Activated CD4-positive, alpha-beta T cell treated with anti-CD3 and anti-CD28 coated beads, Interleukin-2, amount 10 ng/mL, durations not matched to agents 7 days and 5 days (primary cell): ENCODE measurements around the gene CASP5. TPM values are rescaled to one million over a fixed set of nuclear protein-coding genes. Genes with fewer than 3 reads are reported as not detected.
"Not testable (repeated sequence)": the region's sequence is repeated elsewhere in the genome, so short reads cannot be mapped to it uniquely, and the experiment has no call there.

Source experiments
- CTCF ChIA-PET: fragments of 350-600 bp; sonication (Branson Sonifier 250); formaldehyde crosslinking; loops from one replicate; lab custom pipeline; 2021; ENCODE audit warnings: antibody characterized with exemption; lab: Charles Lee
- POLR2A ChIA-PET: fragments of 350-600 bp; sonication (Branson Sonifier 250); formaldehyde crosslinking; loops from one replicate; lab custom pipeline; 2021; ENCODE audit warnings: antibody characterized with exemption; lab: Charles Lee
- DNase-seq: peaks from one replicate; pipeline ENCODE4 v3.0.0-alpha.2; 2020
- H3K27ac Mint-ChIP-seq: one replicate; pipeline ENCODE4 v1.8.0; 2021; ENCODE audit warnings: mild to moderate bottlenecking, moderate library complexity, mixed read lengths
- H3K27me3 Mint-ChIP-seq: one replicate; pipeline ENCODE4 v1.8.0; 2021; ENCODE audit warnings: mixed read lengths
- H3K36me3 Mint-ChIP-seq: one replicate; pipeline ENCODE4 v1.8.0; 2021; ENCODE audit warnings: low read depth, mixed read lengths
- H3K4me1 Mint-ChIP-seq: one replicate; pipeline ENCODE4 v1.8.0; 2021; ENCODE audit warnings: mixed read lengths
- H3K4me3 Mint-ChIP-seq: one replicate; pipeline ENCODE4 v1.8.0; 2021; ENCODE audit warnings: mild to moderate bottlenecking, moderate library complexity, mixed read lengths
- H3K9me3 Mint-ChIP-seq: one replicate; pipeline ENCODE4 v1.8.0; 2021; ENCODE audit warnings: mixed read lengths
- total RNA-seq, 2 experiments: library from RNA; stranded (reverse); gene quantifications; one replicate each; pipeline ENCODE4 v1.2.3, GENCODE V29; 2021

Gene CASP5
- total RNA-seq, 2 experiments from 2014 or later: not detected

DNA sequence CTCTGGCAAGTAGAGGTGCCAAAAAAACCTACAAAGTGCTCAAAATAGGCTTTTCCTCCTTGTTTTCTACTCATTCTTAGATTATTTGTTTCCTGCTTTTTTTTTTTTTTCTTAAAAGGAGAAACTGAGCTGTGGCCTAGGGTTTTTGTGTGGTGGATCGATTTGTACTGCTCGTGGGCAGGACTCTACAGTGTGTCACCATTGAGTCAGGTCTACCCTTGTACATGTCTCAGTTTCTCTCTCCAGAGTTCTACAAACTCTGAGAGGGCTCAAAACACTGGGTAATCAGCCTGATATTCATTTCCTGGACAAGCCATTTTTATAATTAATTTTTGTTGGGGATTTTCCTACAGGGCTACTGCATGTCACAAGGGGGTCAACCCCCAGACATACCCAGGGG is 49.4 kb downstream of the CASP5 start:
- Mint-ChIP-seq H3K4me3 (no peak overlapping the region), H3K36me3 (peaks cover 15% of the 10 kb centered on the region), H3K4me1 (peaks cover 4% of the 10 kb centered on the region), H3K9me3 (peaks cover 32% of the 10 kb centered on the region), H3K27me3 (peaks cover 4% of the 10 kb centered on the region), H3K27ac (no peak overlapping the region)
- ChIA-PET POLR2A (no interaction called here), CTCF (interaction anchor here (0.6 to 1.2 kb wide), 3 partner anchors 22 to 134 kb away, joined by 3 read pairs; no protein-coding TSS in a partner anchor)
- DNase-seq: no peak

DNA sequence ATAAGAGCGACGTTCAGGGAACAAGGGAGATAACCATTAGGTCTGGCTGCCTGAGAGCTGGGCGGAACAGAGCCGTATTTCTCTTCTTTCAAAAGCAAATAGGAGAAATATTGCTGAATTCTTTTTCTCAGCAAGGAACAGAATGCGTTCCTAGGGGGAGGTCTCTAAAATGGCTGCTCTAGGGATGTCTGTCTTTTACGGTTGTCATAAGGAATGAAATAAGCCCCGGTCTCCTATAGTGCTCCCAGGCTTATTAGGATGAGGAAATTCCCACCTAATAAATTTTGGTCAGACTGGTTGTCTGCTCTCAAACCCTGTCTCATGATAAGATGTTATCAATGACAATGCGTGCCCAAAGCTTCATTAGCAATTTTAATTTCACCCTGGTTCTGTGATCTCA is 50.0 kb downstream of the CASP5 start:
- Mint-ChIP-seq H3K9me3 (peaks cover 32% of the 10 kb centered on the region), H3K36me3 (peaks cover 15% of the 10 kb centered on the region)
- POLR2A ChIA-PET, H3K4me1 Mint-ChIP-seq, H3K27me3 Mint-ChIP-seq, H3K4me3 Mint-ChIP-seq, DNase-seq, H3K27ac Mint-ChIP-seq: not testable (repeated sequence)
- CTCF ChIA-PET: interaction anchor here (1.2 kb wide), 1 partner anchor 133 kb away, joined by 3 read pairs; no protein-coding TSS in a partner anchor

DNA sequence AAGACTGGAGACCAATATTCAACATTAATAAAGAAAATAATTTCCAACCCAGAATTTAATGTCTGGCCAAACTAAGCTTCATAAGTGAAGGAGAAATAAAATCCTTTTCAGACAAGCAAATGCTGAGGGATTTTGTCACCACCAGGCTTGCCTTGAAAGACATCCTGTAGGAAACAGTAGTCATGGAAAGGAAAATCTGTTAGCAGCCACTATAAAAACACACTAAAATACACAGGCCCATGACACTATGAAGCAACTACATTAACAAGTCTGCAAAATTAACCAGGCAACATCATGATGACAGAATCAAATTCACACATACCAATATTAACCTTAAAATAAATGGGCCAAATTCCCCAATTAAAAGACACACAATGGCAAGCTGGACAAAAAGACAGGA is 52.2 kb downstream of the CASP5 start:
- H3K27ac Mint-ChIP-seq: no peak overlapping the region
- ChIA-PET POLR2A (no interaction called here), CTCF (no interaction called here)
- peaks cover 27% of the 10 kb centered on the region for H3K36me3 Mint-ChIP-seq
- H3K4me1 Mint-ChIP-seq: peaks cover 21% of the 10 kb centered on the region
- DNase-seq: no peak
- peaks cover 34% of the 10 kb centered on the region for H3K9me3 Mint-ChIP-seq
- no peak overlapping the region for H3K4me3 Mint-ChIP-seq
- peaks cover 4% of the 10 kb centered on the region for H3K27me3 Mint-ChIP-seq

DNA sequence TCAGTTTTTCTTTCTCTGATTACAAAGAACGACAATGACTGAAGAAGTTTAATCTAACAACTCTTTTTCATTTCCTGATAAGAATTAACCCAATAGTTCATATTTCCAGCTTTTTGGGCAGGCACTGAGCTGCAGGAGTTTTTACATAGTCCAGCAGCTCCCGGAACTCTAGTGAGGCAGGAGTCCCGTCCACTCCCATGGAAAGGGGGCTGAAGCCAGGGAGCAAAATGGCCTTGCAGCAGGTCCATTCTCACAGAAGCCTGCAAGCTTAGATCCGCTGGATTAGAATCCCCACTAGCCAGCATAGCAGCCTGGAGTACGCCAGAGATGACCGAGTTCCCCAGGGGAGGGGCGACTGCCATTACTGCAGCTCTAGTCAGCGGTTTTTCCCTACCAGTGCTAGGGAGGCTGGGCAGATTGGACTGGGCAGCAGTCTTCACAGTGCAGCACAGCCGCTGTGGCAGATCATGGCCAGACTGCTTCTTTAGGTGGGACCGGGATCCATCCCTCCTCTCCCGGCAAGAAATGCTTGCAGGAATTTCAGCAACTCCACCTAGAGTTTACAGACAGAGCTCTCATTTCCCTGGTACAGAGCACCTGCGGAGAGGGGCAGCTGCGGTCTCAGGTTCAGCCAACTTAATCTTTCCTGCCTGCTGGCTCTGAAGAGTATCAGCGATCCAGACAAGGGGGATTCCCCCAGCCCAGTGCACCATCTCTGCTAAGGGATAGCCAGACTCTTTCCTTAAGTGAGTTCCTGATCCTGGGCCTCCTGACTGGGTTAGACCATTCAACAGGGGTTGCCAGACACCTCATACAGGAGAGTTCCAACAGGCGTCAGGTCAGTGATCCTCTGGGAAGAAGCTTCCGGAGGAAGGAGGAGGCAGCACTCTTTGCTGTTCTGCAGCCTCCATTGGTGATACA is 53.9 kb downstream of the CASP5 start:
- DNase-seq: no peak

DNA sequence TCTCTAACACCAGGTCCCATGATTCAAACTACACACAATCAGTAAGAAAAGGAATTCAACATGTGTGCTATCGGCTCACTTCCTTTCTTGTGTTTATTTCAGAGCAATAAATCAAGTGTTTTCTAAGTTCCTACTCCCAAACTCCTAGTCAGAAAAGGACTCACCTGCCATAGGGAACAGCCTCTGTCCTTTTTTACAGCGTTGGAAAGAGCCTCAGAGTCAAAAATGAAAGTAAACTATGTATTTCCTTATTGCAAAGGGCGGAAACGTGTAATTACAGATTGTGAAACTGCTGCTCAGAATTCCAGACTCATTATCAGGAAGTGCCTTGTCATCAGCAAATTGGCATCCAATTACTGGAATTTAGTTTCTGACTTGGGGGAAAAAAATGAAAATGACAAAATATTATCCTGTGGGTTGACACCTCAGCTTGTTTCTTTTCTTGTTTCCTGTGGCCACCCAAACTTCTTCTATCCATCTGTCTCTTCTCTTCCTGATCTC is 54.6 kb downstream of the CASP5 start, which contains the start of gene CASP4:
Gene CASP4, minus strand, starts transcription at position 220 of the 501 bp plus-strand sequence. Its CDS starts 49 bp downstream, at position 171.
- Mint-ChIP-seq H3K4me3 (peak within 1 kb of the TSS; percentile 91), H3K4me1 (peaks cover 29% of the 10 kb centered on the region), H3K27me3 (peaks cover 4% of the 10 kb centered on the region), H3K9me3 (peaks cover 36% of the 10 kb centered on the region), H3K36me3 (peaks cover 44% of the 10 kb centered on the region), H3K27ac (peak within 1 kb of the TSS; percentile 96)
- CTCF ChIA-PET: interaction anchor here (0.6 to 0.7 kb wide), 2 partner anchors 18 to 143 kb away, joined by 3 read pairs; no protein-coding TSS in a partner anchor
- peak; percentile 23 for DNase-seq
- POLR2A ChIA-PET: interaction anchor here (0.6 kb wide), 1 partner anchor 52 kb away, joined by 3 read pairs; no protein-coding TSS in a partner anchor

More for the DNA sequence above, 53.9 kb downstream of the CASP5 start:
- Mint-ChIP-seq H3K27ac (peak overlapping the region; percentile 96), H3K36me3 (peaks cover 39% of the 10 kb centered on the region), H3K4me1 (peaks cover 29% of the 10 kb centered on the region), H3K4me3 (peak overlapping the region; percentile 91), H3K27me3 (peaks cover 4% of the 10 kb centered on the region), H3K9me3 (peaks cover 32% of the 10 kb centered on the region)
- ChIA-PET POLR2A (interaction anchor here (0.6 kb wide), 1 partner anchor 52 kb away, joined by 3 read pairs; no protein-coding TSS in a partner anchor), CTCF (interaction anchor here (0.7 kb wide), 1 partner anchor 144 kb away, joined by 3 read pairs; no protein-coding TSS in a partner anchor)

DNA sequence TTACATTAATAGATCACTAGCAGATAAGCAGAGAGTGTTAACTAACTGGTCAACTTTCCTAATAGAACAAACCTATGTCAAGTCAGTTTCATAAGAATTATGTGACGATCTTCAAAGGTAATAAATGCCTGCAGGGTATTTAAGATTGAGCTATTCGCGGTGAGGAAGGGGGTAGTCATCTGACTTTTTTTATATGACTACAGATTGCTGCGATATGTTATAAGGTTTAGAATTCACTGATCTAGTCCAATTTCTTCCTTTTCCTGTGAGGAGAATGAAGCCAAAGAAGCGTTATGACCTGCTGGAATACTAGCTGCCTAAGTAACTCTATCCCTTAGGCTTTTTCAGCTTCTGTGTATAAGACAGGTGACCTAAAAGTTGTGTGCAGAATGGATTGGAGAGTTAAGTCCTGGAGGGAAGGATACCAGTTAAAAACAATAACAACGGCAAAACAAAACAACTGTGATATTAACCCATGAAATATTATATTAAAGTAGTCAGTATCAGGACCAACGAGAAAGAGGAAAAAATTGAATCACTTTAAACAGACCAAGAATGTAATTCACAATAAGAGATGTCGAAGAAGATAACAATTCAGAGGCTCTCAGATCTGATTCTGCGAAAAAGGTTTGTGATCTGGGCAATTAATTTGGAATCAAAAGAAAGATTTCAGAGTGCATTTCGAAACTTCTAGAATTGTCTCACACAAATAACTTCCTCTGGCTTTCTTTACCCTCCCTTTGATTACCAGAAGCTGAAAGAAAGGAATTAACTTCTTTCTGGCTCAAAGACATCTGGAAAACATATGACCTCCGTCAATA is 55.2 kb downstream of the CASP5 start:
- DNase-seq: no peak
- ChIA-PET POLR2A (interaction anchor here (0.6 kb wide), 1 partner anchor 51 kb away, joined by 3 read pairs; no protein-coding TSS in a partner anchor), CTCF (interaction anchor here (0.6 to 1.4 kb wide), 4 partner anchors 17 to 142 kb away, joined by 3 read pairs; no protein-coding TSS in a partner anchor)
- Mint-ChIP-seq H3K4me1 (peaks cover 31% of the 10 kb centered on the region), H3K9me3 (peaks cover 36% of the 10 kb centered on the region), H3K4me3 (peak overlapping the region; percentile 91), H3K36me3 (peaks cover 48% of the 10 kb centered on the region), H3K27ac (peak overlapping the region; percentile 96), H3K27me3 (peaks cover 4% of the 10 kb centered on the region)

DNA sequence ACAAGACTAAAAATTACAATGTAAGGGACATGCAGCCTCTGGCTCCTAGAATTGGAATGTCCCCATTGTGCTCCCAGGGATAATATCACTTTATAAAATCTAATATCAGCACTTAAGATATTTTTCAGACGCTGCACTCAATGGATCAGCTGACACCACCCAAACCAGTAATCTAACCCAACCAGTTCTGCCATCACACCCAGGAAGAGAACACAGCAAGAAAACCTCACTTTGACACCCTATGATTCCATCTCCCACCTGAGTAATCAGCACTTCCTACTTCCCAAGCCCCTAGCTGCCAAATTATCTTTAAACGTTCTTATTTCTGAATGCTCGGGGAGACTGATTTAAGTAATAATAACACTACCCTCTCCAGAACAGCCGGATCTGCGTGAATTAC is 57.2 kb downstream of the CASP5 start:
- POLR2A ChIA-PET: interaction anchor here (0.6 kb wide), 1 partner anchor 62 kb away, joined by 3 read pairs; no protein-coding TSS in a partner anchor
- H3K4me1 Mint-ChIP-seq: peaks cover 33% of the 10 kb centered on the region
- peak overlapping the region; percentile 18 for H3K4me3 Mint-ChIP-seq
- CTCF ChIA-PET: no interaction called here
- peaks cover 60% of the 10 kb centered on the region for H3K36me3 Mint-ChIP-seq
- no peaks in the 10 kb centered on the region for H3K27me3 Mint-ChIP-seq
- peaks cover 34% of the 10 kb centered on the region for H3K9me3 Mint-ChIP-seq
- DNase-seq: no peak
- no peak overlapping the region for H3K27ac Mint-ChIP-seq

DNA sequence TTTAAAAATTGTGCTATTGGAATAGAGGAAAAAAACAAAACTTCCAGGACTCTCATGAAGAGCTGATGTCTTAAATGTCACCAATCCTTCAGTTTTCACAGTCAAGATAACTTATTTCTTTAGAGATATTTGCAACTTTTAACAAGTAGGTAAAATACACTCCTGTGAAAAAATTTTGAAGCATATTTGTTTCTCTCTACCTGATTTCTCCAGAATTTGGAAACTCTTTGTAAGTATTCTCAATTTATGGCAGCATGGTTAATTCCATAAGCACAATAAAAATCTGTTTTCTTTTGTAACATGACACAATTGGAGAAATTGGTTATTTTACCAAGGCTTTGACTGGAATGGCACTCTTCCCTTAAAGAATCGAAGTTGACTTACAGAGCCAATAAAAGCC is 58.7 kb downstream of the CASP5 start:
- ChIA-PET POLR2A (no interaction called here), CTCF (interaction anchor here (1.6 kb wide), 1 partner anchor 13 kb away, joined by 3 read pairs; no protein-coding TSS in a partner anchor)
- Mint-ChIP-seq H3K4me3 (no peak overlapping the region), H3K9me3 (peaks cover 34% of the 10 kb centered on the region), H3K4me1 (peaks cover 39% of the 10 kb centered on the region), H3K27ac (no peak overlapping the region), H3K36me3 (peaks cover 66% of the 10 kb centered on the region), H3K27me3 (no peaks in the 10 kb centered on the region)
- no peak for DNase-seq

DNA sequence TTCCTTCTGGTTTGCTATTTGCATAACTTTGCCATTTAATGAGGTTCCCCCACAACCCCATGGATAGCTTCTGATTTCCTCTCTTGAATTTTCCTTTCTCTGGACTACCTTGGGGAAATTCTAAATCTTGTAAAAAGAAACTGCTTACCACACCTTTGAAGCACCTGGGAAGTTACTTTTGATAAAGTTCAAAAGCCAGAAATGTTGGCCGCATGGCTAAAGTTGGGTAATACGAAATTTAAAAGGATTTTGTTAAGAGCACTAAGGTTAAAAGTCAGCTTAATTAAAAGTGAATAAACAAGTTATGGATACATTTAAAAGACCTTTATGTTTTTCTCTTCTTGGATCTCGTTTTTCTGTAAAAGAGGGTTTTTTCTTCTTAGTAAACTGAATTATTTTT is 60.1 kb downstream of the CASP5 start:
- Mint-ChIP-seq H3K27me3 (no peaks in the 10 kb centered on the region), H3K4me3 (no peak overlapping the region), H3K36me3 (peaks cover 74% of the 10 kb centered on the region), H3K27ac (no peak overlapping the region), H3K9me3 (peaks cover 34% of the 10 kb centered on the region), H3K4me1 (peaks cover 39% of the 10 kb centered on the region)
- ChIA-PET POLR2A (no interaction called here), CTCF (interaction anchor here (1.6 kb wide), 1 partner anchor 14 kb away, joined by 3 read pairs; no protein-coding TSS in a partner anchor)
- no peak for DNase-seq

DNA sequence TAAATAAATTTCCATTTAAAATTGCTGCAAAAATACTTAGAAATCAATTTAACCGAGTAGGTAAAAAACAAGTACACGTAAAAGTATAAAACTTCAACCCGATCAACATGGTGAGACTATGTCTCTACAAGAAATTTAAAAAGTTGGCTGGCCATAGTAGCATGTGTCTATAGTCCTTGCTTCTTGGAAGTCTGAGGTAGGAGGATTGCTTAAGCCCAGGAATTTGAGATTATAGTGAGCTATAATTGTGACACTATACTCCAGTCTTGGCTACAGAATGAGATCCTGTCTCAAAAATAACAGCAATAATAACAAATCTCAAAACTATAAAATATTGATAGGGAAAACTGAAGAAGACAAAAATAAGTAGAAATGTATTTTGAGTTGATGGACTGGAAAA is 65.7 kb downstream of the CASP5 start:
- peaks cover 9% of the 10 kb centered on the region for H3K9me3 Mint-ChIP-seq
- ChIA-PET CTCF (no interaction called here), POLR2A (no interaction called here)
- H3K4me3 Mint-ChIP-seq: no peak overlapping the region
- H3K27ac Mint-ChIP-seq: no peak overlapping the region
- H3K36me3 Mint-ChIP-seq: peaks cover 73% of the 10 kb centered on the region
- H3K27me3 Mint-ChIP-seq: no peaks in the 10 kb centered on the region
- H3K4me1 Mint-ChIP-seq: peaks cover 34% of the 10 kb centered on the region
- DNase-seq: no peak

DNA sequence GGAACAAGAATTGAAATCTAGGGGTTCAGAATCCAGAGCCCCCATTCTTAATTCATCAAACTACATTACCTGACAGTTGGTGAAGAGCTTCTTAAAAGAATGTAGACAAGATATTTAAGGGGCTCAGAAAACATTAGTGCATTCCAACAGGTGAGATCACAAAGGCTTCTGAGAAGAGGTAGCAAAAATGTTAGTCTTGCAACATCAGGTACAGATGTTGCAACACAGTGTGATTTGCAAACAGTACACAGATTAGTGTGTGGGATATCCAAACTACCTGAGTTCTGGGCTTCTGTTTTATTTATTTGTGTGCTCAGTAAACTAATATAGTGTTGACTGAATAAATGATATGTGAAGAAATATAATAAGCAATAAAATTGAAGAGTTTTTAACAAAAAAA is 66.4 kb downstream of the CASP5 start:
- no peak for DNase-seq
- ChIA-PET POLR2A (no interaction called here), CTCF (interaction anchor here (0.6 kb wide), 1 partner anchor 208 kb away, joined by 3 read pairs; no protein-coding TSS in a partner anchor)
- Mint-ChIP-seq H3K27me3 (no peaks in the 10 kb centered on the region), H3K27ac (no peak overlapping the region), H3K36me3 (peaks cover 70% of the 10 kb centered on the region), H3K4me3 (no peak overlapping the region), H3K9me3 (peaks cover 4% of the 10 kb centered on the region), H3K4me1 (peaks cover 34% of the 10 kb centered on the region)

DNA sequence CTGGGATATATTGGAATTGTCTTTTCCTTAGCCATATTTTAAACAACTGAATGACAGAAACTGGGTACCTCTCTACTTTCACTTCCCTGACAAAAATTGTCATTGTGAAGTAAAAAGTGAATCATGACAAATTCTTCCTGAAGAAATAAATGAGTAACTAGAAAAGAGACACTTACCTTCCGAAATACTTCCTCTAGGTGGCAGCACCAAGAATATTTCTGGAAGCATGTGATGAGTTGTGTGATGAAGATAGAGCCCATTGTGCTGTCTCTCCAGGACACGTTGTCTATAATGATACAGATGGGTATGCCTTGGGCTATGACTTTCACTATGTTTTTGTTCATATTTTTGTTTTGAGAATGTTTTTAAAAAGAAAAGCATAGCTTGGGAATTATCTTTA is 76.1 kb downstream of the CASP5 start:
- Mint-ChIP-seq H3K4me3 (no peak overlapping the region), H3K27me3 (no peaks in the 10 kb centered on the region), H3K4me1 (peaks cover 4% of the 10 kb centered on the region), H3K36me3 (peaks cover 93% of the 10 kb centered on the region), H3K9me3 (no peaks in the 10 kb centered on the region), H3K27ac (no peak overlapping the region)
- peak; percentile 51 for DNase-seq
- ChIA-PET CTCF (no interaction called here), POLR2A (no interaction called here)
